ENCODE data around the gene KRT5. TPM values are rescaled to one million over a fixed set of nuclear protein-coding genes. Genes with fewer than 3 reads are reported as not detected.
"Not testable (repeated sequence)": the region's sequence is repeated elsewhere in the genome, so short reads cannot be mapped to it uniquely, and the experiment has no call there.

The KRT5 gene
- total RNA-seq, 1 experiment from 2014 or later, result not detected

- peak; percentile 65 for DNase-seq (ENCODE audit: low spot score)
Measured at GRCh38 chr12:52521175-52521567, 977 bp upstream of the KRT5 start.

GRCh38 chr12:52519387-52519703, 849 bp downstream of the KRT5 start:
- no peak for DNase-seq (ENCODE audit: low spot score)

GRCh38 chr12:52518574-52519386, 1.4 kb downstream of the KRT5 start:
- DNase-seq (ENCODE audit: low spot score), result no peak

GRCh38 chr12:52517888-52518287, 2.3 kb downstream of the KRT5 start:
- DNase-seq (ENCODE audit: low spot score), result no peak

GRCh38 chr12:52517005-52517835, 3.0 kb downstream of the KRT5 start:
- no peak for DNase-seq (ENCODE audit: low spot score)

GRCh38 chr12:52515927-52516831, 4.0 kb downstream of the KRT5 start:
- no peak for DNase-seq (ENCODE audit: low spot score)

- DNase-seq (ENCODE audit: low spot score), result no peak
Measured at GRCh38 chr12:52515319-52515646, 4.9 kb downstream of the KRT5 start.

GRCh38 chr12:52514471-52515318, 5.5 kb downstream of the KRT5 start:
- DNase-seq (ENCODE audit: low spot score), result no peak

- DNase-seq (ENCODE audit: low spot score), result no peak
Measured at GRCh38 chr12:52513736-52514135, 6.5 kb downstream of the KRT5 start.

GRCh38 chr12:52508211-52508610, 12.0 kb downstream of the KRT5 start:
- no peak for DNase-seq (ENCODE audit: low spot score)

- DNase-seq (ENCODE audit: low spot score), result peak; percentile 67
Measured at GRCh38 chr12:52506858-52507715, 13.1 kb downstream of the KRT5 start.

- DNase-seq (ENCODE audit: low spot score), result no peak
Measured at GRCh38 chr12:52502877-52503276, 17.3 kb downstream of the KRT5 start.

GRCh38 chr12:52501490-52501889, 18.7 kb downstream of the KRT5 start:
- DNase-seq (ENCODE audit: low spot score), result peak; percentile 55

- not testable (repeated sequence) for DNase-seq (ENCODE audit: low spot score)
Measured at GRCh38 chr12:52500574-52500973, 19.6 kb downstream of the KRT5 start.

- DNase-seq (ENCODE audit: low spot score), result no peak
Measured at GRCh38 chr12:52499806-52500560, 20.2 kb downstream of the KRT5 start.

- DNase-seq (ENCODE audit: low spot score), result no peak
Measured at GRCh38 chr12:52498946-52499345, 21.2 kb downstream of the KRT5 start.

- DNase-seq (ENCODE audit: low spot score), result no peak
Measured at GRCh38 chr12:52497975-52498374, 22.2 kb downstream of the KRT5 start.

GRCh38 chr12:52496590-52497071, 23.6 kb downstream of the KRT5 start:
- peak; percentile 18 for DNase-seq (ENCODE audit: low spot score)

GRCh38 chr12:52496054-52496453, 24.1 kb downstream of the KRT5 start:
- DNase-seq (ENCODE audit: low spot score), result no peak
